ENCODE results near the gene RELN.

RELN gene

DNA sequence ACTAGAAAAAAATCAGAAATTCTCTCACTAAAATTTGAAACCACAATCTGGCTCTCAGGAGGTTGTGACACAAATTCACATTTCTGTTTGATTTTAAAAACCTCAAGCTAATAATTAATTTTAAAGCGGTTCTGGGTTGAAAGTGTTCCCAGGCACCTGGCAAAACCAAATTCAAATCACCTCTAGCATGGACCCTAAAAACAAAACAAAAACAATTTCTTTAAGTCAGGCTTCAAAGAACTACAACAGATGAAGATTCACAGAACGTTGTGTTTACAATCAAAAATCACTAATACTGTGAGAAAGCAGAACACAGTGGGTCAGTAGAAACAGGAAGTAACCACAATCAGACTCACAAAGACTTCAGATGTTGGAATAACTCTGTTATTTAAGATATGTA lies 7.2 kb upstream of the RELN start:
- H3K9me3 ChIP-seq (ENCODE audit: control insufficient read depth, insufficient read depth, low read depth, low read length): no peaks in the 10 kb centered on the region
- no peaks in the 10 kb centered on the region for H3K4me1 ChIP-seq (ENCODE audit: control insufficient read depth, insufficient read depth, low read length)
- ChIA-PET POLR2A (no interaction called here), CTCF (no interaction called here)
- H3K27ac ChIP-seq (ENCODE audit: extremely low read depth, low read depth, low read length): no peak overlapping the region
- H3K36me3 ChIP-seq (ENCODE audit: control insufficient read depth in 2 of 2, insufficient read depth in 1 of 2, low read length in 2 of 2): no peaks in the 10 kb centered on the region
- H3K4me3 ChIP-seq (ENCODE audit: low read depth, low read length): no peak overlapping the region
- TF ChIP-seq RBAK (tag by site-specific recombination; IDR thresholded peaks at IDR 0.05) (no peak), ZNF37A (tag by site-specific recombination; IDR thresholded peaks at IDR 0.05) (no peak), ZNF610 (tag by site-specific recombination; IDR thresholded peaks at IDR 0.05; ENCODE audit: borderline replicate concordance) (no peak), ZBTB1 (tag by site-specific recombination; IDR thresholded peaks at IDR 0.05) (no peak), ZXDB (tag by site-specific recombination; IDR thresholded peaks at IDR 0.05) (no peak), ZNF768 (tag by site-specific recombination; IDR thresholded peaks at IDR 0.05) (no peak), ZNF529 (tag by site-specific recombination; IDR thresholded peaks at IDR 0.05; ENCODE audit: insufficient replicate concordance) (no peak), ZNF10 (tag by site-specific recombination; IDR thresholded peaks at IDR 0.05) (no peak)
- TF ChIP-seq, protein P1, sequence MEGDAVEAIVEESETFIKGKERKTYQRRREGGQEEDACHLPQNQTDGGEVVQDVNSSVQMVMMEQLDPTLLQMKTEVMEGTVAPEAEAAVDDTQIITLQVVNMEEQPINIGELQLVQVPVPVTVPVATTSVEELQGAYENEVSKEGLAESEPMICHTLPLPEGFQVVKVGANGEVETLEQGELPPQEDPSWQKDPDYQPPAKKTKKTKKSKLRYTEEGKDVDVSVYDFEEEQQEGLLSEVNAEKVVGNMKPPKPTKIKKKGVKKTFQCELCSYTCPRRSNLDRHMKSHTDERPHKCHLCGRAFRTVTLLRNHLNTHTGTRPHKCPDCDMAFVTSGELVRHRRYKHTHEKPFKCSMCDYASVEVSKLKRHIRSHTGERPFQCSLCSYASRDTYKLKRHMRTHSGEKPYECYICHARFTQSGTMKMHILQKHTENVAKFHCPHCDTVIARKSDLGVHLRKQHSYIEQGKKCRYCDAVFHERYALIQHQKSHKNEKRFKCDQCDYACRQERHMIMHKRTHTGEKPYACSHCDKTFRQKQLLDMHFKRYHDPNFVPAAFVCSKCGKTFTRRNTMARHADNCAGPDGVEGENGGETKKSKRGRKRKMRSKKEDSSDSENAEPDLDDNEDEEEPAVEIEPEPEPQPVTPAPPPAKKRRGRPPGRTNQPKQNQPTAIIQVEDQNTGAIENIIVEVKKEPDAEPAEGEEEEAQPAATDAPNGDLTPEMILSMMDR (tag by site-specific recombination; IDR thresholded peaks at IDR 0.05): no peak
- TF ChIP-seq, protein P2, sequence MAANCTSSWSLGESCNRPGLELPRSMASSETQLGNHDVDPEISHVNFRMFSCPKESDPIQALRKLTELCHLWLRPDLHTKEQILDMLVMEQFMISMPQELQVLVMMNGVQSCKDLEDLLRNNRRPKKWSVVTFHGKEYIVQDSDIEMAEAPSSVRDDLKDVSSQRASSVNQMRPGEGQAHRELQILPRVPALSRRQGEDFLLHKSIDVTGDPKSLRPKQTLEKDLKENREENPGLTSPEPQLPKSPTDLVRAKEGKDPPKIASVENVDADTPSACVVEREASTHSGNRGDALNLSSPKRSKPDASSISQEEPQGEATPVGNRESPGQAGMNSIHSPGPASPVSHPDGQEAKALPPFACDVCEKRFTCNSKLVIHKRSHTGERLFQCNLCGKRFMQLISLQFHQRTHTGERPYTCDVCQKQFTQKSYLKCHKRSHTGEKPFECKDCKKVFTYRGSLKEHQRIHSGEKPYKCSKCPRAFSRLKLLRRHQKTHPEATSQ (tag by site-specific recombination; IDR thresholded peaks at IDR 0.05): no peak

DNA sequence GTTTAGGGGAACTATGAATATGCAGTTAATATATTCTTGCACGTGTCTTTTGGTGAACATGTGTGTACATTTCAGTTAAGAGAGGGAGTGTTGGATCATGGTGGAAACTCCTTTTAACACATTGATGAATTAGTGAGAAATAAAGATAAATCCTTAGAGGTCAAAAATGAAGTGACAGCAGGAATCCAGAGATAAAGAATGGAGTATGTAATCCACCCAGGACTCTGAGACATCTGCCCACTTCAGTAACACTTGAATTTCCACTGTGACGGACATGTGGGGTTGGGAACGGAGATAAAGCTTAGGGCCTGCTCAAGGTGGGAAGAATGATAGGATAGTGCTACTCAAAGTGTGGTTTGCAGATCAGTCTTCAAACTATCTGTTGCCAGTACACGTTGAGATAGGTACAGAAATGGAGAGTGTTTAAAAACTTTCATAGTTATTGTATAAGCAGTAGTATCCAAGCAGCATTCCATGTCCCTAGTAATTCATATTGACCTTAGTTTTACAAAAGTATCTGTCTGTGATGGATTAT lies 6.6 kb upstream of the RELN start:
- CTCF ChIA-PET: no interaction called here
- TF ChIP-seq ZNF48 (tag by site-specific recombination; IDR thresholded peaks at IDR 0.05): no peak
- TF ChIP-seq, protein P3, sequence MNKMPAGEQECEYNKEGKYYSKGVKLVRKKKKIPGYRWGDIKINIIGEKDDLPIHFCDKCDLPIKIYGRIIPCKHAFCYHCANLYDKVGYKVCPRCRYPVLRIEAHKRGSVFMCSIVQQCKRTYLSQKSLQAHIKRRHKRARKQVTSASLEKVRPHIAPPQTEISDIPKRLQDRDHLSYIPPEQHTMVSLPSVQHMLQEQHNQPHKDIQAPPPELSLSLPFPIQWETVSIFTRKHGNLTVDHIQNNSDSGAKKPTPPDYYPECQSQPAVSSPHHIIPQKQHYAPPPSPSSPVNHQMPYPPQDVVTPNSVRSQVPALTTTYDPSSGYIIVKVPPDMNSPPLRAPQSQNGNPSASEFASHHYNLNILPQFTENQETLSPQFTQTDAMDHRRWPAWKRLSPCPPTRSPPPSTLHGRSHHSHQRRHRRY (tag by site-specific recombination; IDR thresholded peaks at IDR 0.05): no peak
- no peak for TF ChIP-seq ZNF184 (tag by site-specific recombination; IDR thresholded peaks at IDR 0.05)
- TF ChIP-seq ZNF830 (tag by site-specific recombination; IDR thresholded peaks at IDR 0.05; ENCODE audit: low read depth): no peak
- TF ChIP-seq, protein P4, sequence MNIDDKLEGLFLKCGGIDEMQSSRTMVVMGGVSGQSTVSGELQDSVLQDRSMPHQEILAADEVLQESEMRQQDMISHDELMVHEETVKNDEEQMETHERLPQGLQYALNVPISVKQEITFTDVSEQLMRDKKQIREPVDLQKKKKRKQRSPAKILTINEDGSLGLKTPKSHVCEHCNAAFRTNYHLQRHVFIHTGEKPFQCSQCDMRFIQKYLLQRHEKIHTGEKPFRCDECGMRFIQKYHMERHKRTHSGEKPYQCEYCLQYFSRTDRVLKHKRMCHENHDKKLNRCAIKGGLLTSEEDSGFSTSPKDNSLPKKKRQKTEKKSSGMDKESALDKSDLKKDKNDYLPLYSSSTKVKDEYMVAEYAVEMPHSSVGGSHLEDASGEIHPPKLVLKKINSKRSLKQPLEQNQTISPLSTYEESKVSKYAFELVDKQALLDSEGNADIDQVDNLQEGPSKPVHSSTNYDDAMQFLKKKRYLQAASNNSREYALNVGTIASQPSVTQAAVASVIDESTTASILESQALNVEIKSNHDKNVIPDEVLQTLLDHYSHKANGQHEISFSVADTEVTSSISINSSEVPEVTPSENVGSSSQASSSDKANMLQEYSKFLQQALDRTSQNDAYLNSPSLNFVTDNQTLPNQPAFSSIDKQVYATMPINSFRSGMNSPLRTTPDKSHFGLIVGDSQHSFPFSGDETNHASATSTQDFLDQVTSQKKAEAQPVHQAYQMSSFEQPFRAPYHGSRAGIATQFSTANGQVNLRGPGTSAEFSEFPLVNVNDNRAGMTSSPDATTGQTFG (tag by site-specific recombination; IDR thresholded peaks at IDR 0.05; ENCODE audit: borderline replicate concordance): no peak
- no peak for TF ChIP-seq RBAK (tag by site-specific recombination; IDR thresholded peaks at IDR 0.05)
- TF ChIP-seq, protein P5, sequence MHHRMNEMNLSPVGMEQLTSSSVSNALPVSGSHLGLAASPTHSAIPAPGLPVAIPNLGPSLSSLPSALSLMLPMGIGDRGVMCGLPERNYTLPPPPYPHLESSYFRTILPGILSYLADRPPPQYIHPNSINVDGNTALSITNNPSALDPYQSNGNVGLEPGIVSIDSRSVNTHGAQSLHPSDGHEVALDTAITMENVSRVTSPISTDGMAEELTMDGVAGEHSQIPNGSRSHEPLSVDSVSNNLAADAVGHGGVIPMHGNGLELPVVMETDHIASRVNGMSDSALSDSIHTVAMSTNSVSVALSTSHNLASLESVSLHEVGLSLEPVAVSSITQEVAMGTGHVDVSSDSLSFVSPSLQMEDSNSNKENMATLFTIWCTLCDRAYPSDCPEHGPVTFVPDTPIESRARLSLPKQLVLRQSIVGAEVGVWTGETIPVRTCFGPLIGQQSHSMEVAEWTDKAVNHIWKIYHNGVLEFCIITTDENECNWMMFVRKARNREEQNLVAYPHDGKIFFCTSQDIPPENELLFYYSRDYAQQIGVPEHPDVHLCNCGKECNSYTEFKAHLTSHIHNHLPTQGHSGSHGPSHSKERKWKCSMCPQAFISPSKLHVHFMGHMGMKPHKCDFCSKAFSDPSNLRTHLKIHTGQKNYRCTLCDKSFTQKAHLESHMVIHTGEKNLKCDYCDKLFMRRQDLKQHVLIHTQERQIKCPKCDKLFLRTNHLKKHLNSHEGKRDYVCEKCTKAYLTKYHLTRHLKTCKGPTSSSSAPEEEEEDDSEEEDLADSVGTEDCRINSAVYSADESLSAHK (tag by site-specific recombination; IDR thresholded peaks at IDR 0.05): no peak
- H3K27ac ChIP-seq (ENCODE audit: extremely low read depth, low read depth, low read length): no peak overlapping the region
- no peak overlapping the region for H3K4me3 ChIP-seq (ENCODE audit: low read depth, low read length)
- no peaks in the 10 kb centered on the region for H3K4me1 ChIP-seq (ENCODE audit: control insufficient read depth, insufficient read depth, low read length)
- no peaks in the 10 kb centered on the region for H3K9me3 ChIP-seq (ENCODE audit: control insufficient read depth, insufficient read depth, low read depth, low read length)
- POLR2A ChIA-PET: no interaction called here
- no peaks in the 10 kb centered on the region for H3K36me3 ChIP-seq (ENCODE audit: control insufficient read depth in 2 of 2, insufficient read depth in 1 of 2, low read length in 2 of 2)

Data from HEK293 (cell line).